HepG2 (cell line): ENCODE measurements around the gene PEX11B.

Experiments
- BATF2 ChIP-seq: sonication (generic); formaldehyde crosslinking; IDR thresholded peaks from 2 replicates; pipeline ENCODE4 v1.8.0; 2022; ENCODE audit warnings: mild to moderate bottlenecking, missing genetic modification reagents, moderate library complexity
- CEBPB ChIP-seq: IDR thresholded peaks from 2 replicates; pipeline ENCODE4 v1.6.1; 2011; ENCODE audit warnings: low read depth, low read length, improper control_type of control experiment, borderline replicate concordance
- CTCF ChIP-seq: sonication (generic); formaldehyde crosslinking; IDR thresholded peaks from 2 replicates; pipeline ENCODE4 v1.5.0; 2020; ENCODE audit warnings: mild to moderate bottlenecking, missing genetic modification reagents, moderate library complexity
- FOSL1 ChIP-seq: sonication (generic); formaldehyde crosslinking; IDR thresholded peaks from 2 replicates; pipeline ENCODE4 v1.9.0; 2021; ENCODE audit warnings: missing genetic modification reagents, borderline replicate concordance
- HOXA3 ChIP-seq: sonication (generic); formaldehyde crosslinking; IDR thresholded peaks from 2 replicates; pipeline ENCODE4 v1.5.0; 2020; ENCODE audit warnings: missing genetic modification reagents
- NR2C2 ChIP-seq: sonication (generic); formaldehyde crosslinking; IDR thresholded peaks from 2 replicates; pipeline ENCODE4 v1.4.0; 2020; ENCODE audit warnings: missing genetic modification reagents, mild to moderate bottlenecking, moderate library complexity, borderline replicate concordance
- PATZ1 ChIP-seq: sonication (generic); formaldehyde crosslinking; IDR thresholded peaks from 2 replicates; pipeline ENCODE4 v1.4.0; 2020; ENCODE audit warnings: missing genetic modification reagents
- POLR2A ChIP-seq, 2 experiments: IDR thresholded peaks; 2 replicates each; pipeline ENCODE4 v1.6.1; 2011; ENCODE audit warnings: low read depth in 2 of 2, low read length in 2 of 2, mild to moderate bottlenecking in 1 of 2, moderate library complexity in 1 of 2; ENCODE audit not compliant: insufficient read depth in 1 of 2
- SP1 ChIP-seq, 2 experiments: fragments of 450-650 bp in 1 of 2; sonication (generic) in 1 of 2; formaldehyde crosslinking in 1 of 2; IDR thresholded peaks; 2 replicates each; pipeline versions ENCODE4 v1.4.0 to v1.6.1; 2016 to 2020; ENCODE audit warnings: missing genetic modification reagents in 1 of 2
- TAF1 ChIP-seq: sonication (generic); formaldehyde crosslinking; IDR thresholded peaks from 2 replicates; pipeline ENCODE4 v1.4.0; 2020; ENCODE audit warnings: missing genetic modification reagents
- ZNF143 ChIP-seq: sonication (generic); formaldehyde crosslinking; IDR thresholded peaks from 2 replicates; pipeline ENCODE4 v1.4.0; 2020; ENCODE audit warnings: missing genetic modification reagents

- TF ChIP-seq TAF1: no peak
- no peak for TF ChIP-seq BATF2 (CRISPR knock-in tag)
- no peak for TF ChIP-seq NR2C2 (CRISPR knock-in tag)
- no peak for TF ChIP-seq POLR2A (IDR thresholded peaks at IDR 0.05; ENCODE audit: insufficient read depth in 1 of 2, low read depth in 2 of 2, low read length in 2 of 2)
- no peak for TF ChIP-seq ZNF143 (CRISPR knock-in tag)
- no peak for TF ChIP-seq FOSL1 (CRISPR knock-in tag)
- no peak for TF ChIP-seq CTCF
- no peak for TF ChIP-seq CEBPB
- no peak for TF ChIP-seq HOXA3 (CRISPR knock-in tag)
- TF ChIP-seq SP1 (IDR thresholded peaks at IDR 0.05): no peak
- no peak for TF ChIP-seq SP1 (CRISPR knock-in tag; IDR thresholded peaks at IDR 0.05)
- no peak for TF ChIP-seq PATZ1 (CRISPR knock-in tag)
These were observed 40.8 kb upstream of the PEX11B start for GRCh38 chr1:145959333-145959732.
